IPS-NIHi7 (cell line): Measurements from ENCODE around the gene EPS8L1.
"Not testable (repeated sequence)": the region's sequence is repeated elsewhere in the genome, so short reads cannot be mapped to it uniquely, and the experiment has no call there.

Experiments
- DNase-seq: peaks from one replicate; pipeline ENCODE4 v3.0.0; 2012; ENCODE audit warnings: mixed read lengths; ENCODE audit errors: extremely low spot score

The EPS8L1 gene

DNA sequence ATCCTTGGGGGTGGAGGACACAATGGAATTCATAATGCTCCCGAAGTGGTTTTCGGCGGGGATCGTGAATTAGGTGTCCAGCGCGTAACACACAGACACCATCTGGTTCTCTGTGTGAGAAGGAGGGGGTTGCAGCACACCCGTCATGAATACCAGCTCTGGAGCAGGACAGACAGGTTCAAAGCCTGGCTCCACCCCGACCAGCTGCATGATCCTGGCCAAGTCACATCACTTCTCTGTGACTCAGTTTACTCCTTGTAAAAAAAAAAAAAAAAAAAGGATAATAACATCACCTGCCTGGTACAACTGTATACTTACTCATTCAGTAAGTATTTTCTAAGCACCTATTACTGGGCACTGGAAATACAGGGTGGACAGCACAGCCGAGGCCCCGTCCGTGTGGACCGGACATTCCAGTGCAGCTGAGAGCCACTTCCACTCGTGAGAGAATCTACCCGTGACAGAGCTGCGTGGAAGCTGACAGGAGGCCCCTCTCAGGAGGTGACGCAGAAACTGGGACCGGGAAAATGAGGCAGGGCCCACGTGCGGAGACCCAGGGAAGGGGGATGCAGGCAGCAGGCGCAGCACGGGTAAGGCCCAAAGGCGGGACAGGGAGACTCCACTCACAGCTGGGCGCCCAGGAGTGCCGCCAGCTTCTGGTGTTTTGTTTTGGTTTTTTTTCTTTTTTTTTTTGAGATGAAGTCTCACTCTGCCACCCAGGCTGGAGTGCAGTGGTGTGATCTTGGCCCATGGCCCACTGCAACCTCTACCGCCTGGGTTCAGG lies 24.7 kb upstream of the EPS8L1 start:
- no peak for DNase-seq

DNA sequence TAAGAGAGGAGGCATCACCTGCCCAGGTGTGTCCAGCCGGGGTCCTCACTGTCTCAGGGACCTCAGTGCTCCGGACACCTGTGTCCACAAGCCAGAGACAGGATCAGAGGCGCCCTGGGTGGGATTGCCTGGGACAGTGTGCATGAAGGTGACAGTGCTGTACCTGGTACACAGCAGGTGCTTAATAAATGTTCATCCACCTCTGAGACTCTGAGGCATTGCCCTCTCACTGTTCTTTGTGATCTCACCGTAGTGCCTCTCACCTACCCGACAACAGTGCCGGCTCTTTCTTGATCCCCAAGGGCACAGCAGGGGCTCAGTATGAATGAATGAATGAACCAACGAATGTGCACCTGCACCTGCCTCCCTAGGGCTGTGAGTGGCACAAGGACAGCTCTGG lies 21.9 kb upstream of the EPS8L1 start:
- no peak for DNase-seq

DNA sequence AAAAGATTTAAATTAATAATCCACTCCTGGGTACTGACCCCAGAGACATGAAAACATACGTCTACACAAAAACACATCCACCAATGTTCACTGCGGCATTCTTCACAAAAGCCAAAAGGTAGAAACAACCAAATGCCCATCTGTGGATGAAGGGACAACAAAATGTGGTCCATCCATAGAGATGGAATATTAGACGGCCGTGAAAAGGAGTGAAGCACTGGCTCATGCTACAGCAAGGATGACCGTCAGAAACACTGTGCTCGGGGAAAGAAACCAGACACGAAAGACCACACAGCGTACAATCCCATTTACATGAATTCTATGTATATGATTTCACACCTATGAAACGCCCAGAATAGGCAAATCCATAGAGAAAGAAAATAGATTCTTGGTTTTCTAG lies 18.8 kb upstream of the EPS8L1 start:
- DNase-seq: no peak

DNA sequence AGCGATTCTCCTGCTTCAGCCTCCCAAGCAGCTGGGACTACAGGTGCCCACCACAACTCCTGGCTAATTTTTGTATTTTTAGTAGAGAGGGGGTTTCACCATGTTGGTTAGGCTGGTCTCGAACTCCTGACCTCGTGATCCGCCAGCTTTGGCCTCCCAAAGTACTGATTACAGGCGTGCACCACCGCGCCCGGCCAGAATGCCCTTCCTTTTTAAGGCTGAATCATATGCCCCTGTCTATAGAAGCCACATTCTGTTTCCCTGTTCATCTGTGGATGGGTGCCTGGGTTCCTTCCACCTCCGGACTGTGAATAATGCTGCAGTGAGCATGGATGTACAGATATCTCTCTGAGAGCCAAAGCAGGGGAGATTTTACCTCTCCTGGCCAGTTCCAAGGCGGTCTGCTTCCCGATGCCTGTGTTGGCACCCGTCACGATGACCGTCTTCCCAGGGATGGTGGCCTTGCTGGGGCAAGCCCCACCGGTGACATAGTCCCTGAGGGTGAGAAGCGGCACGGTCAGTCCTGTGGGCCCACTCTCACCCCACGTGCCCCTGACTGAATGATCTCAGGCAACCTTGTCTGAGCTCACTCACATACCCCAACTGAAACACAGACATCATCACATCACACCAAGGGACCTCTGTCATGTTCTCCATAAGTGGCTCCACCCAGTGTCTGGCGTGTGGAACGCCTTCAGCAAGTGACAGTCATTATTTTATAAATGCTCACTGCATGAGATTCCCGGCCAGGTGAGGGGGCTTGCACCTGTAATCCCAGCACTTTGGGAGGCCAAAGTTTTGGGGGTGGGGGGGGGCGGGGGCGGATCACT lies 16.7 kb upstream of the EPS8L1 start:
- DNase-seq: no peak

- DNase-seq: not testable (repeated sequence)
These were observed 15.4 kb upstream of the EPS8L1 start for GRCh38 chr19:55060287-55060686.

DNA sequence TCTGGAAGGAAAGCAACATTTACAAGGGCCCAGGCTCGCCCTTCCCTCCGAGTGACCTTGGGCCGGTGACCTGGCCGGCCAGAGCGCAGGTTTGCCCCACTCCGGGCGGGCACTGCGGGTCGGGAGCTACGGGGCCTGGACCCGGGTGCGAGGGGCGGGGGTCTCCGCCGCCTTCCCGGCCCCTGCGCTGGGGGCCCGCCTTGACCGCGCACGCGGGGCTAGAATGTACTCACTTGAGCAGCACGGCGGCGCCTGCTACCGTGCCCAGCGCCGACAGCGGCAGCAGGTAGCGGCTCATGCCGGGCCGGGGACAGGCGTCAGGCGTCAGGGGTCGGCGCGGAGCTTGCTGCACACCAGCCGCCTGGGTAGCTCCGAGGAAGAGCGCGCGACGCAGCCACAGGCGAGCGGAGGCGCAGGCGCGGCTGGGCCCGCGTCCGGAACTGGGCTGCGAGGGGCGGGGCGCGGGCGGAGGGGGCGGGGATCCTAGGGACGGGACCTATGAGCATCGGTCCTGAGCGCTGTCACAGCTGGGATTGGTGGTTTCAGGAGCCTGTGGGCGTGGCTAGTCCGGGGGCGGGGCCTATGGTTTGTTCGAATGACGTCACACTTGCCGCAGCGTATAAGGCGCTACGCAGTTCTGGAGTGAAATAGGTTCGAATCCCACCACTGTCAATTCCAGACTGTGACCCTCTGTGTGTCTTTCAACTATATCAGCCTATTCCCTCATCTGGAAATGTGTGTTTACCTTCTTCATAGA lies 12.8 kb upstream of the EPS8L1 start, which contains the start of gene RDH13:
TSS of gene RDH13 (minus strand) at position 414 of the 757 bp plus-strand sequence. CDS start at position 298, 116 bp downstream.
- DNase-seq: peak; percentile 97

DNA sequence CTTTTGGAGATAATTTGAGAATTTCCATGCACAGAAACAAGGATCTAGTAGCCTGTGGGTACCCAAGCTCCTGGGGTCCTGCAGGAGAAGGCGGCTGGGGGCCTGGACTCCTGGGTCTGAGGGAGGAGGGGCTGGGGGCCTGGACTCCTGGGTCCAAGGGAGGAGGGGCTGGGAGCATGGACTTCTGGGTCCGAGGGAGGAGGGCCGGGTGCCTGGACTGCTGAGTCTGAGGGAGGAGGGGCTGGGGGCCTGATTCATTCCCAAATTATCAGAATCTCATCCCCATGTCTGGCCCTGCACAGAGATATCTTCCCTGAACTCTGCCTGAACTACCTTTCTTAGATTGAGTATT lies 12.2 kb upstream of the EPS8L1 start:
- no peak for DNase-seq

DNA sequence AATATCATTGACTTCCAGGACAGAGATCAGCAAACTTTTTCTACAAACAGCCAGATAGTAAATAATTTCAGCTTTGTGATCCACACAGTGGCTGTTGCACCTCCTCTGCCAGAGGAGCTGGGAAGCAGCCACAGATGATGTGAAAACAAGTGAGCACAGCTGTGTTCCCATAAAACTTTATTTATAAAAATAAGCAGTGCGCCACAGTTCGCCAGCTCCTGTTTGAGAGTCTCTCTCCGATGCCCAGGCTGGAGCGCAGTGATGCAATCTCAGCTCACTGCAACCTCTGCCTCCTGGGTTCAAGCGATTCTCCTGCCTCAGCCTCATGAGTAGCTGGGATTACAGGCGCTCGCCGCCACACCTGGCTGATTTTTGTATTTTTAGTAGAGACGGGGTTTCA lies 10.2 kb upstream of the EPS8L1 start:
- not testable (repeated sequence) for DNase-seq

- no peak for DNase-seq
These were observed 9.5 kb upstream of the EPS8L1 start for GRCh38 chr19:55066107-55066709.

- DNase-seq: no peak
These were observed 7.8 kb upstream of the EPS8L1 start for GRCh38 chr19:55067869-55068268.

- peak; percentile 45 for DNase-seq
These were observed 6.5 kb upstream of the EPS8L1 start for GRCh38 chr19:55068950-55069864.

DNA sequence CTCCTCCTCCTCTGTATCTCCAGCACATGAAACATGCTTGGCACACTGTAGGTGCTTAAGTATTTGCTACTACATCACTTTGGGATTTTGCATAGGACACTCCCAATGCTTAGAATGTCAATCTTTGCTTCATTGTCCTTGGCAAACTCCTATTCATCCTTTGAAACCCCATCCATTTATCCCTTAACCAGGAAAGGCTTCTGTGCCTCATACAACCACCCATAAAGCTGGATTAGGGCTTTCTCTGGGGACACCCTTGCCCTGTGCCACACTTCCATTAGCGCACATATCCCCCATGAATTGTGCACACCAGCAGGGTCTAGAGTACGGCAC lies 5.8 kb upstream of the EPS8L1 start:
- no peak for DNase-seq

- no peak for DNase-seq
These were observed 5.1 kb upstream of the EPS8L1 start for GRCh38 chr19:55070466-55071128.

GRCh38 chr19:55071129-55071502 lies 4.6 kb upstream of the EPS8L1 start:
- no peak for DNase-seq

DNA sequence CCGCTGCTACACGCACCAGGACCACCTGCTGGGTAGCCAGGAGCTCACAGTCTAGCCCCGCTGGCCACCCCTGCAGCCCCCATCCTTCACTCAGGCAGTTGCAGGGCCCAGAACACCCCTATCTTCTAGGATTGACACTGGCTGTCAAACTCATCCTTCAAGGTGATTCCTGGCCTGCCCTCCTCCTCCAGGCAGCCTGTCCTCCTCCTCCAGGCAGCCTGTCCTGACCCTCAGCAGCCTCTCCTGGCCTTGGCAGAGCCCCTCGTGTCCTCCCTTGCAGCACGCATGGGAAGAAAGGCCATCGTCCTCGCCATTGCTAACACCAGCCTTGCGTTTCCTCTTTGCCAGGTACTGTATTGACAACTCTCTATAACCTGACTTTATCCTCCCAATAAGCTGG lies 3.8 kb upstream of the EPS8L1 start:
- no peak for DNase-seq

- DNase-seq: no peak
These were observed 652 bp downstream of the EPS8L1 start for GRCh38 chr19:55076321-55076720.

DNA sequence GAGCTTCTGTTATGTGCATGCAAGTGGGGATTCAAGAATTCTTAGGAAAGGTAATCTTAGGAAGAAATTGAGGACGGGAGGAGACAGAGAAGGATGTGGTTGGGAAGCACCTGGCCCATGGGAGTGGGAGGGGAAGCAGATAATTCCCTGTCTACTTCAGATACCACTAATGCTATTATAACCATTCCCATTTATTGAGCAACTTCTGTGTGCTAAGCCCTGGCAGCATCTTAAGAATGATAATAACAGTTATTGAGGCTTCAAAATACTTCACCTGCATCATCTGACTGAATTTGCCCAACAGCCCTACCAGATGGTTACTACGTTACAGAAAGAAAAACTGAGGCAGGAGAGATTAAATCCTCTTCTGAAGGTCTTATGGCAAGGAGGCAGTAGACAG lies 1.4 kb downstream of the EPS8L1 start:
- no peak for DNase-seq

DNA sequence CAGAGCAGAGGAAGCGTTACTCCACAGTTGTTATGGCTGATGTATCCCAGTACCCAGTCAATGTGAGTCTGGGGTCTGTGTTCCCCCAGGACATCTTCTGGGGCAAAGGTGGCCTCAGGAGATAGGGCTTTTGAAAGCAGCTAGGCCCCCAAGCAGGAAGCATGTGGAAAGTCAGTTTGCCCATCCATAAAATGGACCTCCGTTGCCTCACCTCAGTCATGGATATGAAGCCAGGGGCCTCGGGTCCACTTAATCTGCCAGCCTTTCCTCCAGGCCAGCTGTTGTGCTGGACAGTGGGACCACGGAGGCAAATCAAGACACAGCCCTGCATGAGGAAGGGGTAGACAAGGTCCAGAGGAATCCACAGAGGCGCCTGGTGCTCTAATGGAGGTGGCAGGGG lies 3.3 kb downstream of the EPS8L1 start:
- DNase-seq: no peak

DNA sequence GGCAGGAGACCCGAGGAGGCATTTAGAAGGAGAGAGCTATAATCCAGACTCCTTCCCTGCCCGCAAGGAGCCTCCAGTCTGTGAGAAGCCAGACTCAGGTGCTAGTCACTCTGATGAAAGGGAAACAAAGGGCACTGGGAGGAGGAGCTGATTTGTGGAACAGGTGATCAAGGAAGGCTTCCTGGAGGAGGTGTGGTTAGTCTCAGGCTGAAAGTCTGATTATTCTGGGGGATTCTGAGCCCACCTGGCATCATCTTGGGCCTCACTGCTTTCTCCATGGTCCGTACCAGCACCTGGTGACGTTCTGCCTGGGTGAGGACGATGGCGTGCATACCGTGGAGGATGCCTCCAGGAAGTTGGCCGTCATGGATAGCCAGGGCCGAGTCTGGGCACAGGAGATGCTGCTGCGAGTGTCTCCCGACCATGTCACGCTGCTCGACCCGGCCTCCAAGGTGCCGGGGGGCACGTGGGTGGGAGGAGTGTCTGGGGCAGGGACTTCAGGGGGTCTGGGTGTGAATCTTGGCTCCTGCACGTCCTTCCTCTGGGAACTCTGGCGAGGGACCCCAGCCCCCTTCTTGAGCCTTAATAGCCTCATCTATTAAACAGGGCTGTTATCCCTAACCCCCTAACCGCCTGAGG lies 3.9 kb downstream of the EPS8L1 start:
- DNase-seq: no peak
